HL-60/S4 treated with retinoic acid at 250 ng/mL for 4 days and 3 days (cell line): ENCODE data around the gene WNT3A.
"Not testable (repeated sequence)": the region's sequence is repeated elsewhere in the genome, so short reads cannot be mapped to it uniquely, and the experiment has no call there.

Experiments used
- in situ Hi-C: fragments of 300-500 bp; cut with MboI; formaldehyde crosslinking; loops from 2 replicates; pipeline ENCODE4 v1.7.0; 2022; ENCODE audit warnings: low sequenced_read_pairs

The WNT3A gene, protein sequence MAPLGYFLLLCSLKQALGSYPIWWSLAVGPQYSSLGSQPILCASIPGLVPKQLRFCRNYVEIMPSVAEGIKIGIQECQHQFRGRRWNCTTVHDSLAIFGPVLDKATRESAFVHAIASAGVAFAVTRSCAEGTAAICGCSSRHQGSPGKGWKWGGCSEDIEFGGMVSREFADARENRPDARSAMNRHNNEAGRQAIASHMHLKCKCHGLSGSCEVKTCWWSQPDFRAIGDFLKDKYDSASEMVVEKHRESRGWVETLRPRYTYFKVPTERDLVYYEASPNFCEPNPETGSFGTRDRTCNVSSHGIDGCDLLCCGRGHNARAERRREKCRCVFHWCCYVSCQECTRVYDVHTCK

GRCh38 chr1:228006786-228007048 is at the start of gene WNT3A:
WNT3A (plus strand) TSS chr1:228006998; CDS start chr1:228007129, 131 bp downstream.
- in situ Hi-C loops = no loop called here

DNA sequence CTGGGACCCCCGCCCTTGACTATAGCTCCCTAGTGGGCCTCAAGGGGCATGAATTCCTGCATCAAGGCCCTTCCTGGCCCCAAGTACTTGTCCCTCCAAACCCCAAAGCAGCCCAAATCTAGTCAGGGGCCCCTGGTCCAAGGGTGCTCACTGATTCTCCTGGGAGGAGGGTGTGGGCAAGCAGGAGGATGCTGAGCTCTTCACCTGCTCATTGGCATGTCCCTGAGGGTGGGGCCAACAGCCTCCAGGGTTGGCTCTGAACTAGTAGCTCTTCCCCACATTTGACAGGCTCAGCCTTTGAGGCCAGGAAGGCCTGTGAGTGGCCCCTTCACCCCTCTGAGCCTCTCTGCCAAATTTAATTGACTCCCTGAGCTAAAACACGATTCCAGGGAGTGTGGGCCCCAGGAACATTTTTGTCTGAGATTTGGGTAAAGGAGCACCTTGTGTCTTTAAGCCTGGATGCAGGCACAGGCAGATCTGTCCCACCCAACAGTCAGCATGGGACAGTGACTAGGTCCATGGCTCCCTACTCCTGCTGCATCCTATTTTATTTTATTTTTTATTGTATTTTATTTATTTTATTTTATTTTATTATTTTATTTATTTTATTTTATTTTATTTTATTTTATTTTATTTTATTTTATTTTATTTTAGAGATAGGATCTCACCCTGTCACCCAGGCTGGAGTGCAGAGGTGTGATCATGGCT is 48.0 kb upstream of the WNT3A start:
- in situ Hi-C loops = loop anchor here (25.0 kb wide), 1 partner anchor 196 kb away; no protein-coding TSS in a partner anchor

DNA sequence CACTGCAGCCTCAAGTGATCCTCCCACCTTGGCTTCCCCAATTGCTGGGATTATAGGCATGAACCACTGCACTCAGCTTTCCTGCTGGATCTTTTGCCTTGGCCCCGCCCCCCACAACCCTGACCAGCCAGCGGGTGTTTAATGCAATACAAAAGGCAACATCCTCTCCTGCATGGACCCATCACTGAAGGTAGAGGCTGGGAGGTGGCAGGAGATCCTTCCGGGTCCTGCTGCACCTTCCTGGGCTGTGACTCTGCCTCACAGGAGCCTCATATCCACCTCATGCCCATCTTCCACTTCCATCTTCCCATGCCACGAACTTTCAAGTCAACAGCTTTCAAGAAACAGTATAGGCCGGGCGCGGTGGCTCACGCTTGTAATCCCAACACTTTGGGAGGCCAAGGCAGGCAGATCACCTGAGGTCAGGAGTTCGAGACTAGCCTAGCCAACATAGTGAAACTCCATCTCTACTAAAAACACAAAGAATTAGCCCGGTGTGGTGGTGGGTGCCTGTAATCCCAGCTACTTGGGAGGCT is 47.4 kb upstream of the WNT3A start:
- in situ Hi-C loops = loop anchor here (25.0 kb wide), 1 partner anchor 197 kb away; no protein-coding TSS in a partner anchor

DNA sequence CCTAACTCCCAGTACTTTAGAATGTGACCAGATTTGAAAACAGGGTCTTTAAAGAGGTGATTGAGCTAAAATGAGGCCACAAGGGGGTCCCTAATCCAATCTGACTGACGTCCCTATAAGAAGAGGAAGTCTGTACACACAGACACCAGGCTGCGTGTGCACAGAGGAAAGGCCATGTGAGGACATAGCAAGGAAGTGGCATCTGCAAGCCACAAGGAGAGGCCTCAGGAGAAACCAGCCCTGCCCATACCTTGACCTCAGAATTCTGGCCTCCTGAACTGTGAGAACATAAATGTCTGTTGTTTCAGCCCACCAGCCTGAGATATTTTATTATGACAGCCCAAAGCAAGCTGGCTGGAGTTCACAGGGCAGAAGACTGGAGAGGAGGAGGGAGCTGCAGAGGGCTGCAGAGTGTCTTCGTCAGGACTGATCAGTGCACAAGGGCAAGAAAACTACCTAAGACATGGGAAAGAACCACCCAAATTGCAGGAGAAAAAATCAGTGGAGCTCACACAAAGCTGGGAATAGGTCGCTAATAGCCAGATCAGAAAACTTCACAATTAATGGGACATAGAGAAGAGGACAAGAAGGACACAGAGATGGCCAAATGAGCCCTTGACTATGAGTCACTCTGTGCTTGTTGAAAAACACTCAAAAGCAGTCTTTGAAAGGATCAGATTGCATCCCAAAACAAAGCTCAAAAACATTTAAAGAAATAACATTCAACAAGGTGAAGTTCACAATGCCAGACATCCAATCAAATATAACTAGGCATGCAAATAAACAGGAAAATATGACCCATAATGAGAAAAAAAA is 44.9 kb upstream of the WNT3A start:
- in situ Hi-C loops = loop anchor here (25.0 kb wide), 1 partner anchor 200 kb away; no protein-coding TSS in a partner anchor

GRCh38 chr1:227966733-227967132 is 40.1 kb upstream of the WNT3A start:
- in situ Hi-C loops = loop anchor here (25.0 kb wide), 1 partner anchor 204 kb away; no protein-coding TSS in a partner anchor

- in situ Hi-C loops = loop anchor here (25.0 kb wide), 1 partner anchor 206 kb away; no protein-coding TSS in a partner anchor
These were observed 39.0 kb upstream of the WNT3A start for GRCh38 chr1:227967815-227968214.

DNA sequence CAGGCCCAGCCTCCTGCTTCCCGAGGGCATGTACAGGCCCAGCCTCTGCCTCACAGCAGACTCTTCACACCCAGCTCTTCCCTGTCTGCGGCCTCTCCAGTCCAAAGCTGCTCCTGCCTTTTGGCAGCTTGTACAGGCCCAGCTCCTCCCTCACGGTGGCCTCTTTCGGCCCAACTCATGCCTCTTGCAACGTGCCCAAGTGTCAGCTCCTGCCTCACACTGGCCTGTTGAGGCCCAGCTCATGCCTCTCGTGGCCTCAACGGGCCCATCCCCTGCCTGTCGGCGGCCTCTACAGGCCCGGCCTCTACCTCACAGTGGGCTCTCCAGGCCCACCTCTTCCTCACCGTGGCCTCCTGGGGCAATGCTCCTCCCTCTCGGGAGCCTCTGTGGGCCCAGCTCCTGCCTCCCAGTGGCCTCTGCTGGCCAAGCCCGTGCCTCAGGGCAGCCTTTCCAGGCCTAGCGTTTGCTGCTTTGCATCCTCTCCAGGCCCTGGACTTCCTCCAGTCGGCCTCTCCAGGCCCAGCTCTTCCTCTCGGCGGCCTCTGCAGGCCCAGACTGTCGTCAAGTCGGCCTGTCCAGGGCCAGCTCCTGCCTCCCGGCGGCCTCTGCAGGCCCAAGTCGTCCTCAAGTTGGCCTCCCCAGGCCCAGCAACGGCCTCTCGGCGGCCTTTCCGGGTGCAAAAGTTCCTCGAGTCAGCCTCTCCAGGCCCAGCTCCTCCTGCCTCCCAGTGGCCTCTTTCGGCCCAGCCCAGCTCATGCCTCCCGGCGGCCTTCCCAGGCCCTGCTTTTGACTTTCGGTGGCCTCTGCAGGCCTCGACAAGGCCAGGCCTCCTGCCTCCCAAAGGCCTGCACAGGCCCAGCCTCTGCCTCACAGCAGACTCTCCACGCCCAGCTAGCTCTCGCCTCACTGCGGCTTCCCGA is 36.5 kb upstream of the WNT3A start:
- in situ Hi-C loops = loop anchor here (25.0 kb wide), 1 partner anchor 208 kb away; no protein-coding TSS in a partner anchor

DNA sequence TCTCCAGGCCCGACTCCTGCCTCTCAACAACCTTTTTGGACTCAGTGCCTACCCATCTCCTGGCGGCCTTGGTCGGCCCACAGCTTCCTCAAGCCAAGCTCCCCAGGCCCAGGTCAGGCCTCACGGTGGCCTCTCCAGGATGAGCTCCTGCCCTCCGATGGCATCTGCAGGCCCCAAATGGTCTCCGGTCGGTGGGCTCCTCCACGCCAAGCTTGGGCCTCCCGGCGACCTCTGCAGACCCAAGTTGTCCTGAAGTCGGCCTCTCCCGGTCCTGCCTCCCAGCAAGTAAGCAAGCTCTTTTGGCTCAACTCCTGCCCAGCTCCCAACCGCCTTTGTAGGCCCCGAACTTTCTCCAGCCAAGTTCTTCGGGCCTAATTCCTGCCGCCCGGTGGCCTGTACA is 35.6 kb upstream of the WNT3A start:
- in situ Hi-C loops = loop anchor here (25.0 kb wide), 1 partner anchor 209 kb away; no protein-coding TSS in a partner anchor

DNA sequence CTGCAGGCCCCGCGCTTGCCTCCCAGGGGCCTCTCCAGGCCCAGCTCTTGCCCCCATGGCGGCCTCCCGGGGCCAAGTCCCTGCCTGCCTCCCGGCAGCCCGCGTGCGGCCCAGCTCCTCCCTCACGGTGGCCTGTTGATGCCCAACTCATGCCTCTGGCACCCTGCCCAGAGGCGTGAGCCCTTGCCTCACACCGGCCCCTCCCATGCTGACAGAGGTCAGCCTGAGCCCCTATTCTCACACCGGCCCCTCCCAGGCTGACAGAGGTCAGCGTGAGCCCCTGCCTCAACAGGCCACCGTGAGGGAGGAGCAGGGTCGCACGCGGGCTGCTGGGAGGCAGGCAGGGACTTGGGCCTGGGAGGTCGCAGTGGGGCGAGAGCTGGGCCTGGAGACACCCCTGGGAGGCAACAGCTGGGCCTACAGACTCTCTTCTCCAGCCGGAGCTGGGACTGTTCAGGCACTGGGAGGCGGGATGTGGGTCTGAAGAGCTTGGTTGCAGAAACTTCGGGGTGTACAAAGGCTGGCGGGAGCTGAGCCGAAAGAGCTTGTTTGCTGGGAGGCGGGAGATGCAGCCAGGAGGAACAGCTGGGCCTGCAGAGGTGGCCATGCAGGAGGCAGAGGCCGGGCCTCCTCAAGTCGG is 35.0 kb upstream of the WNT3A start:
- in situ Hi-C loops = loop anchor here (25.0 kb wide), 1 partner anchor 209 kb away; no protein-coding TSS in a partner anchor

DNA sequence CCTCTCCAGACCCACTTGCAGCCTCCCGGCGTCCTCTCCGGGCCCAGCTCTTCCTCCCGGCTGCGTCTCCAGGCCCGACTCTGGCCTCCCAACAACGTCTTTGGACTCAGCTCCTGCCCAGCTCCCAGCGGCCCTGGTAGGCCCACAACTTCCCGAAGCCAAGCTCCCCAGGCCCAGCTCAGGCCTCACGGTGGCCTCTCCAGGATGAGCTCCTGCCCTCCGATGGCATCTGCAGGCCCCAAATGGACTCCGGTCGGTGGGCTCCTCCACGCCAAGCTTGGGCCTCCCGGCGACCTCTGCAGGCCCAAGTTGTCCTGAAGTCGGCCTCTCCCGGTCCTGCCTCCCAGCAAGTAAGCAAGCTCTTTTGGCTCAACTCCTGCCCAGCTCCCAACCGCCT is 34.5 kb upstream of the WNT3A start:
- in situ Hi-C loops = loop anchor here (25.0 kb wide), 1 partner anchor 210 kb away; no protein-coding TSS in a partner anchor

DNA sequence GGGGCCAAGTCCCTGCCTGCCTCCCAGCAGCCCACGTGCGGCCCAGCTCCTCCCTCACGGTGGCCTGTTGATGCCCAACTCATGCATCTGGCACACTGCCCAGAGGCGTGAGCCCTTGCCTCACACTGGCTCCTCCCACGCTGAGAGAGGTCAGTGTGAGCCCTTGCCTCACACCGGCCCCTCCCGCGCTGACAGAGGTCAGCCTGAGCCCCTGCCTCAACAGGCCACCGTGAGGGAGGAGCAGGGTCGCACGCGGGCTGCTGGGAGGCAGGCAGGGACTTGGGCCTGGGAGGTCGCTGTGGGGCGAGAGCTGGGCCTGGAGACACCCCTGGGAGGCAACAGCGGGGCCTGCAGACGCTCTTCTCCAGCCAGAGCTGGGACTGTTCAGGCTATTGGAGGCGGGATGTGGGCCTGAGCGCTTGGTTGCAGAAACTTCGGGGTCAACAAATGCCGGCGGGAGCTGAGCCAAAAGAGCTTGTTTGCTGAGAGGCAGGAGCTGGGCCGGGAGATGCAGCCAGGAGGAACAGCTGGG is 33.9 kb upstream of the WNT3A start:
- in situ Hi-C loops = loop anchor here (25.0 kb wide), 1 partner anchor 211 kb away; no protein-coding TSS in a partner anchor

DNA sequence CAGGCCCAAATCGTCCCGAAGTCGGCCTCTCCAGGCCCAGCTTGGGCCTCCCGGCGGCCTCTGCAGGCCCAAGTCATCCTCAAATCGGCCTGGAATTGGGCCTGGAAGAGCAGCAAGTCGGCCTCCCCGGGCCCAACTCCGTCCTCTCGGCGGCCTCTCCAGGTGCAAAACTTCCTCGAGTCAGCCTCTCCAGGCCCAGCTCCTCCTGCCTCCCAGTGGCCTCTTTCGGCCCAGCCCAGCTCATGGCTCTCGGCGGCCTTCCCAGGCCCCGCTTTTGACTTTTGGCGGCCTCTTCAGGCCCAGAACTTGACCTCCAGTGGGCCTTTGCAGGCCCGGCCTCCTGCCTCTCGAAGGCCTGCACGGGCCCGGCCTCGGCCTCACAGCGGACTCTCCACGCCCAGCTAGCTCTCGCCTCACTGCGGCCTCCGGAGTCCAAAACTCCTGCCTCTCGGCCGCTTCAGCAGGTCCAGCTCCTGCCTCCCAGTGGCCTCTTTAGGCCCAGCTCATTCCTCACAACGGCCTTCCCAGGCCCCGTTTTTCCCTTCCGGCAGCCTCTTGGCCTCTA is 33.0 kb upstream of the WNT3A start:
- in situ Hi-C loops = loop anchor here (25.0 kb wide), 1 partner anchor 212 kb away; no protein-coding TSS in a partner anchor

DNA sequence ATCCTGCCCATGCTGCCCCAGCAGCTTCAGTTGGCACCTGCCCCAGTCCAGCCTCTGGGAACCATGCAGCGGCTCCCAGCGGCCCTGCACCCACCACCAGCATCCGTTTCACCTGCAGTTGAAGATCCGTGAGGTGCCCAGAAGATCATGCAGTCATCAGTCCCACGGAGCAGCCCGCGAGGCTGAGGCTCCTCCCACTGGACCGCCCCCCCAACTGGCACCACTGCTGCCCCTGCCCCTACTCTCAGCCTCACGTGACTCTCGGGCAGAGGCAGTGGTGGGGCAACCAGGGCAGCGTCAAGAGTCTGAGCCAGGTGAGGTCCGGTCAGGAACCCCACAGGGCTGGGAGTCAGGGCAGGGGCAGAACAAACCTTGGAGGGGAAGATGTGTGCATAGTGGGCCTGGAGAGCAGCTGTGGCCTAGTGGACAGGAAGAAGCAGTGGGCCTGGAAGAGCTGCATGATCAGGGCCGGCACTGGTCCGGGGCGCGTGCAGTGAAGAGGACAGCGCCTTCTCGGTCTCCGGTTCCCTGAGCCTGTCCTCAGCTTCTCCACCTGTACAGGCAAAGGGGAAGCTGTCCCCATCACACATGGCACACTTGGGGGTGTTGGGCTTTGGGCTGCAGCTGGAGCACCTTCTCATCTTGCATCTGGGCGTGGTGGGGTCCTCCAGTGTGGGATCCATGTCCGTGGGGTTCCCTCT is 31.1 kb upstream of the WNT3A start:
- in situ Hi-C loops = not testable (repeated sequence)

GRCh38 chr1:227987181-227987580 is 19.6 kb upstream of the WNT3A start:
- in situ Hi-C loops = no loop called here

DNA sequence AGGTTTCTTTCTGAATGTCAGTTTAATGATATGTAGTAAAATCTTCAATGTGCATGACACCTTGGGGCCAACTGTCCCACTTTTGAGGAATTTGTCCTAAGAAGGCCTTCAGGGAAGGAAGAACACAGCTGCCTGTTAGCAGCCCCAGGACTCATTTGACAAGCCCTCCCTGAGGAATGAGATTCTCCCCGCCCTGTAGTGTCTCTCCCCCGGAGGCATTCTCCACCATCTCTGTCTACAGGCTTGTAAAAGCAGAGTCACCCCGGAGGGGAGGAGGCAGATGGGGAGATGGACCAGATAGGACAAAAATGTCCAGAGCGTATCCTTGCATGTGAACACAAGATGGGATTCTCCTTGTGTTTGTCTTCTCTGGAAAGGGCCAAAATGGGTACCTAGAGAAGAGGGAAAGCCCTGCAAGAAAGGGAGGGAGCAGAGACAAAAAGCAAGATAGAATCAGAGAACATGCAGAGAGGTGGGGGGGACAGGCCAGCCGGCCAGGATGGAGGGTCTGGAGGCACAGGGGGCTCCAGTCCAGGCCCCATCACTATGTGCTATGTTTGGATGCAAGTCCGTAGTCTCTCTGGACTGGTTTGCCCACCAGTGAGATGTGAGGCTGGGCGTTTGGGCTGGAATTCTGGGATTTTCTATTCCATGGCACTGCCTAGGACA is 12.0 kb upstream of the WNT3A start:
- in situ Hi-C loops = no loop called here

- in situ Hi-C loops = no loop called here
These were observed 10.4 kb upstream of the WNT3A start for GRCh38 chr1:227996187-227996950.
